ENCODE data around the gene FSTL4.
"Not testable (repeated sequence)": the region's sequence is repeated elsewhere in the genome, so short reads cannot be mapped to it uniquely, and the experiment has no call there.

Gene FSTL4

DNA sequence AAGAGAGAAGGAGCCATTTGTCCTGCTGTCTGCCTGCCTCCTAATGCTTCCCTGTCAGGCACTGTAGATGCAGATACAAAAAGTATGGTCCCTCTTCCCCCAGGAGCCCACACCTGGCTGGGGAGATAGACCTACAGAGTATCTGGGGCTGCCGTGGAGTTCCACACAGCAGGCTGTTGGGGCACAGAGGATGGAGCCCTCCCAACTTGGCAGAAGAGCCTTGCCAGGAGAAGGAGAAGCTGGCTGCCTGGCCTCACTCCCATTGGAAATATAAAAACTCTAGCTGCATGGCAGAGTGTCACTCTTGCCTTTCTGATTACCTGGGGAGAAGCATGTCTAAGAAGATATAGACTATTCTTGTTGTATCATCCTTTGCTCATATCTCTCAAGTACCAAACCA, 160.4 kb downstream of the FSTL4 start:
- TF ChIP-seq, protein P1, sequence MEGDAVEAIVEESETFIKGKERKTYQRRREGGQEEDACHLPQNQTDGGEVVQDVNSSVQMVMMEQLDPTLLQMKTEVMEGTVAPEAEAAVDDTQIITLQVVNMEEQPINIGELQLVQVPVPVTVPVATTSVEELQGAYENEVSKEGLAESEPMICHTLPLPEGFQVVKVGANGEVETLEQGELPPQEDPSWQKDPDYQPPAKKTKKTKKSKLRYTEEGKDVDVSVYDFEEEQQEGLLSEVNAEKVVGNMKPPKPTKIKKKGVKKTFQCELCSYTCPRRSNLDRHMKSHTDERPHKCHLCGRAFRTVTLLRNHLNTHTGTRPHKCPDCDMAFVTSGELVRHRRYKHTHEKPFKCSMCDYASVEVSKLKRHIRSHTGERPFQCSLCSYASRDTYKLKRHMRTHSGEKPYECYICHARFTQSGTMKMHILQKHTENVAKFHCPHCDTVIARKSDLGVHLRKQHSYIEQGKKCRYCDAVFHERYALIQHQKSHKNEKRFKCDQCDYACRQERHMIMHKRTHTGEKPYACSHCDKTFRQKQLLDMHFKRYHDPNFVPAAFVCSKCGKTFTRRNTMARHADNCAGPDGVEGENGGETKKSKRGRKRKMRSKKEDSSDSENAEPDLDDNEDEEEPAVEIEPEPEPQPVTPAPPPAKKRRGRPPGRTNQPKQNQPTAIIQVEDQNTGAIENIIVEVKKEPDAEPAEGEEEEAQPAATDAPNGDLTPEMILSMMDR (IDR thresholded peaks at IDR 0.05; ENCODE audit: low read length, missing control alignments) = no peak
- no peak overlapping the region for H3K4me3 ChIP-seq (replicated peaks; ENCODE audit: low read depth, low read length)
- DNase-seq (ENCODE audit: low read depth) = no peak

DNA sequence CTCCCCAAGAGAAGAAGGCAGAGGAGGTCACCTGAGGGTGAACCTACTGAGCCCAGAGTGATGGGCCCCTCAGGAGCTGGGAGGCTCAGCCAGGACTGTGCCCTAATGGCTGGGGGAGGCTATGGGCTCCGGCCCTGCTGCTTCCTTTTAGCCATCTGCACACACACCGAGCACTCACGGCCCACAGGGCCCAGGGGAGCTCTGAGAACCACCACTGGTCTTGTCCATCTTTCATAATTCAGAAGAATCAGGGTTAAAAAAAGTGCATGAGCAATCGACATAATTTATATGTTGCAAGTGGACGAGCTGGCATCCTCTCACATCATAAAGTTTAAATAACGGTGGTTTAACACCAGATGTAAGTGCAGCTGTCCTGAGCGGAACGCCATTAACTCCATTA, 162.1 kb downstream of the FSTL4 start:
- no peak overlapping the region for H3K4me3 ChIP-seq (replicated peaks; ENCODE audit: low read depth, low read length)
- TF ChIP-seq, protein P1 (IDR thresholded peaks at IDR 0.05; ENCODE audit: low read length, missing control alignments) = no peak
- no peak for DNase-seq (ENCODE audit: low read depth)

DNA sequence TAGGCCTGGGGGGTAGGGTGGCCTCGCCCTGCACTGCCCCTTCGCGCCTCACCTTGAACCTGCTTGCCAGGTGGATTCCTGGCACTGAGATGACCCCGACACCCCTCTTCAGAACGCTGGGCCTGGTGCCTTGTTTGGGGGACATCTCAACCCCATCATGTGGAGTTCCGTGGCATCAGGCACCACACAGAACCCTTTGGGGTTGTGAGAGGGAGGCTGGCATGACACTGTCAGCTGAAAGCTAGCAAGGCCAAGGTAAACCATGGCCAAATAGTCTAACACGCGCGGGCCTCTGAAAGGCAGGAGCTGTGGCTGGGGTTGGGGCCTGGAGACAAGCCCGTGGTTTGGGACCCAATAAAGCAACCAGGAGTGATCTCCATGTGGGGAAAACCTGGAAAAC, 163.2 kb downstream of the FSTL4 start:
- TF ChIP-seq, protein P1 (IDR thresholded peaks at IDR 0.05; ENCODE audit: low read length, missing control alignments) = no peak
- no peak overlapping the region for H3K4me3 ChIP-seq (replicated peaks; ENCODE audit: low read depth, low read length)
- DNase-seq (ENCODE audit: low read depth) = no peak

DNA sequence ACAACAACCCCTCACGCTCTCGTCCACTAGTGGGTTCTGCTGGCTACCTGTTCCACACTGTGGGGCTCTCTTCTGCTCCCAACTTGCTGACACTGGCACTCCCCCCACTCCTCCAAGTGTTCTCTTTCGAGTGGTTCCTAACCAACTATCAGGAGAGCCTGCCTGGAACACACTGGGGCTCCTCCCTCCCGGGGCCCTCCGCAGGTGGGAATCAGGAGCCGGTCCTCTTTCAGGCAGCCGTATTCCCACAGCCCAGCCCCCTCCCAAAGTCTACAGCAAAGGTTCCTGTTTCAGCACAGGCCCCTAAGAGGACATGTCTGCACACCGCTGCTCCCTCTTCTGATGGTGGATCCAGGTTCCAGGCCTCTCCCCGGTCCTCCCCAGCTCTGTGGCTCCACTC, 165.9 kb downstream of the FSTL4 start:
- TF ChIP-seq, protein P1 (IDR thresholded peaks at IDR 0.05; ENCODE audit: low read length, missing control alignments) = no peak
- H3K4me3 ChIP-seq (replicated peaks; ENCODE audit: low read depth, low read length) = no peak overlapping the region
- no peak for DNase-seq (ENCODE audit: low read depth)

DNA sequence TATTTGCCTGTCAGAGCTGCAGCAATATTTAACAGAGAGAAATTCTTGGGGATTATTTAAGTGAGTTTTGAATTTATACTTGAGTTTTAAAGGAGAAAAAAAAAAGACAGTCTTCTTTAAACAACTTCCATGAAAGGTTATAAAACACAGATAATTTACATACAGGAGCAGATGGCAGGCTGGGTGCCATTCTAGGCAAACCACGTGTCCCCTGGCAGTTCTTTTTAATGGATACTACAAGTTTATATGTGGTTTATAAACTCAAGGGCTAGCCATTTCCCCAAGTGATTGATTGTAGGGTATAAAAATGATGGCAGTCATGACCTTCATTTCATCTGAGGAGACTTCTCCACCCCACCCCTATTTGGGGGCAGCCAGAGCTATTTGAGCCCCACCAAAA, 166.6 kb downstream of the FSTL4 start:
- TF ChIP-seq, protein P1 (IDR thresholded peaks at IDR 0.05; ENCODE audit: low read length, missing control alignments) = no peak
- H3K4me3 ChIP-seq (replicated peaks; ENCODE audit: low read depth, low read length) = no peak overlapping the region
- DNase-seq (ENCODE audit: low read depth) = no peak

DNA sequence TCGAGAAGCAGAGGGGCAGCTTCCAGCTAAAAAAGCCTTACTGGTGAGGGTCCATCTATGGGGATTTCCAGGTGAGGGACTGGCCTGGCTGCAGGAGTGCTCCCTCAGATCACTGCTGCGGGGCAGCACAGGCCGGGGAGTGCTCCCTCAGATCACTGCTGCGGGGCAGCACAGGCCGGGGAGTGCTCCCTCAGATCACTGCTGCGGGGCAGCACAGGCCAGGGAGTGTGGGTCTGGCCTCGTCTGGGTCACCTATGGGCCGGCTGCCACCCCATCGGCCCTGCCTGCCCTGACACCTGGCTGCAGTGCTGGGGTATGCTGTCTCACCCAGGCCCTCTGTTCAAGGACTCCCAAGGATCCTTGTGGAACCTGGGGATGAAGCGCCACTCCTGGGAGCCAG, 167.1 kb downstream of the FSTL4 start:
- not testable (repeated sequence) for H3K4me3 ChIP-seq (replicated peaks; ENCODE audit: low read depth, low read length); DNase-seq (ENCODE audit: low read depth)

DNA sequence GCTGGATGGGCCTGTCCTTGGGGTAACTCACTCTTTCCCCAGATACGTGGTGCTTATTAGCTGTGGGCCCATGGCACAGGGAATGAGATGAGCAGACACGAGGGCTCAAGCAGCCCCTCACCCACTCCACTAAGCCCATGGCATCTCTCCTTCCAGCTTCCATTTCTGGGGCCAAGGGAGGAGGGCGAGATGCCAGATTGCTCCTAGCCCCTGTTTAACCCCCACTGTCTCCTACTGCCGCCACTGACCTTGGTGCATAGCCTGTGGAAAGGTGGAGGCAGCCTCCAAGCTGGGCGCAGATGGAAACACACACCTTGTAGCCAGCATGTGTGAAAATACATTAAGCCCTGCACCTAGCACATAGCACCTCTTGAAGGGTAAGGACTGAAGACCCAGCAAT, 167.6 kb downstream of the FSTL4 start:
- TF ChIP-seq, protein P1 (IDR thresholded peaks at IDR 0.05; ENCODE audit: low read length, missing control alignments) = no peak
- no peak for DNase-seq (ENCODE audit: low read depth)
- H3K4me3 ChIP-seq (replicated peaks; ENCODE audit: low read depth, low read length) = no peak overlapping the region
